H1 (cell line): ENCODE measurements around the gene RIN3. TPM values are rescaled to one million over a fixed set of nuclear protein-coding genes. Genes with fewer than 3 reads are reported as not detected.

Experiments
- HDAC2 ChIP-seq, 2 experiments: fragments of 300-600 bp in 1 of 2; sonication (generic) in 1 of 2; IDR thresholded peaks; 2 replicates each; pipeline ENCODE4 v1.6.1; 2011 to 2012; ENCODE audit warnings: low read depth in 2 of 2, low read length in 2 of 2, mild to moderate bottlenecking in 2 of 2, moderate library complexity in 2 of 2, borderline replicate concordance in 1 of 2, inconsistent platforms in 1 of 2
- KDM1A ChIP-seq: fragments of 200-600, 300-600 bp; sonication (generic); IDR thresholded peaks from 2 replicates; pipeline ENCODE4 v1.7.1; 2016; ENCODE audit warnings: mild to moderate bottlenecking, low read length, borderline replicate concordance
- RBBP5 ChIP-seq: IDR thresholded peaks from 2 replicates; pipeline ENCODE4 v1.7.1; 2012; ENCODE audit warnings: low read depth, mild to moderate bottlenecking, inconsistent platforms, low read length, moderate library complexity, borderline replicate concordance
- TAF1 ChIP-seq: IDR thresholded peaks from 2 replicates; pipeline ENCODE4 v1.6.1; 2011; ENCODE audit warnings: mild to moderate bottlenecking, low read depth, low read length
- polyA plus RNA-seq, 7 experiments: library from polyadenylated mRNA; depleted of rRNA in 3 of 7; stranded (reverse) in 5 of 7; unstranded in 2 of 7; fragments of >200 nt in 5 of 7; fragments of 200-250 nt in 2 of 7; gene quantifications; 1 replicate in 5 of 7; 2 replicates in 1 of 7; 4 replicates in 1 of 7; pipeline versions ENCODE4 v1.2.1 to v1.2.3, GENCODE V29; 2011 to 2013; ENCODE audit warnings: missing spikeins in 2 of 7, mixed read lengths in 2 of 7
- total RNA-seq: library from RNA; stranded (reverse); fragmentation: NEBNext Ultra II Directional; extraction: Animal tissue kit (Norgen Biotek cat#: 25700); gene quantifications from 2 replicates; pipeline ENCODE4 v1.2.1, GENCODE V29; 2021
- TF ChIP-seq, protein P1 (sequence below): IDR thresholded peaks from 2 replicates; pipeline ENCODE4 v1.6.1; 2012; ENCODE audit warnings: inconsistent platforms

The RIN3 gene
- total and polyA plus RNA-seq, 2 of the 8 experiments (the other 6 are each of a cell fraction or from before 2014, with no cell fraction given), result 0.59 to 1.5 TPM

DNA sequence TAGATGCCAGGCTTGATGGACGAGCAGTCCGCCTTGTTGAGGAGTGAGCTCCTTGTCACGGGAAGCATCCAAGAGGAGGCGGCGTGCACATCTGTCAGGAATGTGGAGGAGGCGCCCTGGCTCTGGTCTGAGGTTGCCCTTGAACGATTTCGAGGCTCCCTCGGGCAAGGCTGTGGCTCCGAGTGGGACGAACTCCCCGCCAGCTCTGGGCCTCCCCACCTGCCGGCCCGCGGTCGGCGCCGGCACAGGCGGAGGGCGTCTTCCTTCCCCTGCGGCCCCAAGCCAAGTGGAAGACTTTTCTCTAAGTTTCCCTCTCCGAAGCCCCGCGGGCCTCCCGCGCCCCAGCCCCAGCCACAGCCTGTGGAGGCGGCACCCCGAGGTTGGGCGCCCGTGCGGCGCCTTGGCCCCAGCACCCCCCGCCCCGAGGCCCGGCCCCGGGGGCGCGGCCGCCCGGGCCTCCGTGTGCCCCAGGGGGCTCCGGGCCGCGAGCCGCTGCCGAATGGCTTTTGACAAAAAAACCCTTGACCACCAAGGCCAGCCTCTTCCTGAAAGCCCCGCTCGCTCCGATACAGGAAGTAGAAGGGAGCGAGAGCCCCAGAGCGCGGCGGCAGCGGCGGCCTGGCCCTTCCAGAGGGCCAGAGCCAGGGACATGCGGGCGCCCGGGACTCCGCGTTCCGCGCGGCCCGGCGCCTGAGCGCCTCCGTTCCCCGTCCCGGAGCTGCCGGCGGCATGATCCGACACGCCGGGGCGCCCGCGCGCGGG, at the start of gene RIN3 (continued):
- TF ChIP-seq, protein P1, sequence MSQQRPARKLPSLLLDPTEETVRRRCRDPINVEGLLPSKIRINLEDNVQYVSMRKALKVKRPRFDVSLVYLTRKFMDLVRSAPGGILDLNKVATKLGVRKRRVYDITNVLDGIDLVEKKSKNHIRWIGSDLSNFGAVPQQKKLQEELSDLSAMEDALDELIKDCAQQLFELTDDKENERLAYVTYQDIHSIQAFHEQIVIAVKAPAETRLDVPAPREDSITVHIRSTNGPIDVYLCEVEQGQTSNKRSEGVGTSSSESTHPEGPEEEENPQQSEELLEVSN, result peak; percentile 8; the same call in 1 of the 2 replicates
- TF ChIP-seq TAF1 (peak; percentile 56; the same call in 1 of the 2 replicates), HDAC2 (IDR thresholded peaks at IDR 0.05; ENCODE audit: borderline replicate concordance in 1 of 2, low read depth in 2 of 2, low read length in 2 of 2) (peak in 1 of 2 experiments; percentile 89; a peak in 1 of 4 replicates), KDM1A (peak; percentile 98), RBBP5 (peak; percentile 11; the same call in 1 of the 2 replicates)
- TF ChIP-seq, all 59 proteins: peak for 6
